ENCODE results near the gene TGOLN2.

Gene TGOLN2

DNA sequence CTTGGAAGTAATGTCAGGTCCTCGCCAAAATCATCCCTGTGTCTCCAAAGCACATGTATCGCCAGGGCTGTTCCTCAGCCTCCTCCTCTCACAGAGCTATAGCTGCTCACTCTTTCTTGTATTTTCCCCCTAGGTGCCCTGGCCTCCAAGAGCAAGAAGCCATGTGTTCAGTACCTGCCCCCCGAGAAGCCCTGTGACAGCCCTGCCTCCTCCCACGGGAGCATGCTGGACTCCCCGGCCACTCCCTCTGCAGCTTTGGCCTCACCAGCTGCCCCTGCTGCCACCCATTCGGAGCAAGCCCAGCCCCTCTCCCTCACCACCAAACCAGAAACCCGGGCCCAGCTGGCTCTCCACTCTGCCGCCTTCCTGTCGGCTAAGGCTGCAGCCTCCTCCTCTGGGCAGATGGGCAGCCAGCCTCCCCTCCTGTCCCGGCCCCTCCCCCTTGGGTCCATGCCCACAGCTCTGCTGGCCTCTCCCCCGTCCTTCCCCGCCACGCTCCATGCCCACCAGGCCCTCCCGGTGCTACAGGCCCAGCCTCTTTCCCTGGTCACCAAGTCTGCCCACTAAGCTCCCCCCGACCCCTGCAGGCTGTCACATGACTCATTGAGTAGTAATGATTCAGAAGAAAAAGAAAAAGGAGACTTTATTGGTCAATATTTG, 18.8 kb downstream of the TGOLN2 start:
- DNase-seq: no peak

DNA sequence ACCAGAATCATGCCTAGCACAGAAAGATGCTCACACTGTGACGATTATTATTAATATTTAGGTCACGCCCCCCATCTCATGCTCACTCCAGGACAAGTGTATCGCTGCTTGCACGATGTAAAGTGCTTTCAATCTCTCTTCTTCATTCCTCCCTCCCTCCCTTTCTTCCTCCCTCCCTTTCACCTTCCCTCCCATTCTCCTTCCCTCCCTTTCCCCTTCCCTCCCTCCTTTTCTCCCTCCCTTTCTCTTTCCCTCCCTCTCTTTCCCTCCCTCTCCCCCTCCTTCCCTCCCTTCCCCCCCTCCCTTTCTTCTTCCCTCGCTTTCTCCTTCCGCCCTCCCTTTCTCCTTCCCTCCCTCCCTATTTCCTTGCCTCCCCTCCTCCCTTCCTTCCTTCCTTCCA, 19.6 kb downstream of the TGOLN2 start:
- DNase-seq: no peak

DNA sequence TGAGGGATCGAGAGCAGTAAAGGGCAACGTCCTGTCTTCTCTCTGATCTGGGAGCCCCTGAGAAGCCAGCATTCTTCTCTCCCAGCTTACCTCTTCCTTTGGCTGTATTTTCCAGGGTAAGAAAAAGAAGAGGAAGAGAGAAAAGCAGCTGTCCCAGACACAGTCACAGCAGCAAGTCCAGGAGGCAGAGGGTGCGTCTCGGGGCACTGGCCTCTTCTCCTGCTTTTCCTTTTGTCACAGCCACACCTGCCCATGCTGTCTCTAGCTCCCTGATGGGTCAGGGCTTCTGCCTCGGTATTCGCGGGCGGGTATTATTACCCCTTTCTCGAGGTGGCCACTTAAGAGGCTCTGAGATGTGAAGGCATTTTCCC, 20.3 kb downstream of the TGOLN2 start:
- no peak for DNase-seq

DNA sequence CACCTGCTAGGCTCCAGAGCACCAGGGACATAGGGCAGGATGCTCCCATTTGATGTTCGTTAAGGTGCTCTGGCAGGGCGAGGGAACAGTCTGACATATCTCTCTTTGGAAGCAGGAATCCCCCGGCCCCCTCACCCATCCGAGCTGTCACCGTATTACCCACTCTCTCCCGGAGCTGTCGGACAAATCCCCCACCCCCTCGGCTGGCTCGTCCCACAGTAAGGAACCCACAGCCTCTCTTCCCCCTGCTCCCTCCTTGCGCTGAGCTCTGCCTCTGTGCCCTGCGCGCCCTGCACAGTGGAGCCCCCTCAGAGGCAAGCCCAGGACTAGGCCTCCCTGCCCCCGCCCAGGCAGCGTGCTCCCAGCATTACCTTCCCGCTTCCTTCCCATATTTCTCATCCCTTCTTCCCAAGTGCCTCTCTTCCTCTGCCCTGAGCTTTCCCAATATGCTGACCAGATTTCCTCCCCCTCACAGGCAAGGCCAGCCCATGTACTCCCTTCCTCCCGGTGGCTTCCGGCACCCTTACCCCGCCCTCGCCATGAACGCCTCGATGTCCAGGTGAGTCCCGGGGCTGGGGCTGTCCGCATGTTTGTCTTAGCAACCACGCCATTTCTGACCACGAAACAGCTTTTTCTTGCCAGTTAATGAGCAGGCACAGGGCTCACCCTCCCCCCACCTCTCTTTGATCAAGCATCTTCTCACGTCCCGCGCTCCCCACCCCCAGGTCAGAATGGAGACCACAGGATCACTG, 23.8 kb downstream of the TGOLN2 start:
- no peak for DNase-seq

DNA sequence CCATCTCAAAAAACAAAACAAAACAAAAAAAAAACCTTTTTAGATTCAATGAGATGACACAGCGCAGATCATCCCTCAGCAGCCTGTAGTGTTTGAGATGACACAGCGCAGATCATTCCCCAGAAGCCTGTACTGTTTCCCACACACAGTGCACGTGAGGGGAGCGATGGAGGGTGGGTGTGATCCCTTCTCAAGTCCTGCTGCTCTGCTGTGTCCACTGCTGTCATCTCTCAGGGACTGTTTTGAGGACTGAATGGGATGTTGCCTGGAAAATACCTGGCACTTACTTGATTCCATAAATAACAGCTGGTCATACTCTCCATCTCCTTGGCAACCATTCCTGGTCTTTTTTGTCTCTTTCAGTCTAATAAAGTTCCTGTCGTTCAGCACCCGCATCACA, 25.7 kb downstream of the TGOLN2 start:
- no peak for DNase-seq

DNA sequence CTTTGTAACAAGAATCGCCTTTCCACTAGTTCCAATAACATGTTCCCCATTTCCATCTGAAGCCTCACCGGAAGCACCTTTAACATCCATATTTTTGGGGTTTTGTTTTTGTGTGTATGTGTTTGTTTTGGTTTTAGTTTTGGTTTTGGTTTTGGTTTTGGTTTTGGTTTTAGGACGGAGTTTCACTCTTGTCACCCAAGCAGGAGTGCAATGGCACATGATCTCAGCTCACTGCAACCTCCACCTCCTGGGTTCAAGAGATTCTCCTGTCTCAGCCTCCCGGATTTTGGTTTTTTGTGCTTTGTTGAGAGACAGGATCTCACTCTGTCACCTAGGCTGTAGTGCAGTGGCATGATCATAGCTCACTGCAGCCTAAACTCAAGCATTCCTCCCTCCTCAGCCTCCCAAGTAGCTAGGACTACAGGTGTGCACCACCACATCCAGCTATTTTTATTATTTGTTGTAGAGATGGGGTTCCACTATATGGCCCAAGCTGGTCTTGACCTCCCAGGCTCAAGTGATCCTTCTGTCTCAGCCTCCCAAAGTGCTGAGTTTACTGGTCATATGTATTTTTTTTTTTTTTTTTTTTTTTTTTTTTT, 36.3 kb downstream of the TGOLN2 start:
- peak in 3 of 6 experiments; percentile 23 to 50 (median 43) for DNase-seq

DNA sequence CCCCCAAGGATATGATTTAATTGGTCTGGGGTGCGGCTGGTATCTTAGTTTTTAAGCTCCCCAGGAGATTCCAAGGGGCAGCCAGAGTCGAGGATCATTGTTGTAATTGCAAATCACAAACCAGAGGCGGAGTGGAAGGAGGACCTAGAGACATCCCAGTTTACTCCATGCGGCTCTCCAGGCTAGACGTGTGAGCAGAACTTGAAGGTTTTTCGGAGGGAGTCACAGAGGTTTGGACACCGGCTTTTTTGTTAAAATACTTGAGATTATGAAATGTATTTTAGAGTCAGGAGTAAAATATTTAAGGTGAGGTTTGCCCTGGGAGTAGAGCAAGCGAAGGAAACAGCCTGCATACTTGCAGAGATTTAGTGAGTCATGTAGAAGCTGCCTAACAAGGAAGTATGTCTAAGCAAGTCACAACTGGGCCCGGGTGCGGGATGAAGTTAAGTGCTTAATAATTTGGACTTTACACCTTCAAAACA, 39.5 kb downstream of the TGOLN2 start:
- no peak for DNase-seq

DNA sequence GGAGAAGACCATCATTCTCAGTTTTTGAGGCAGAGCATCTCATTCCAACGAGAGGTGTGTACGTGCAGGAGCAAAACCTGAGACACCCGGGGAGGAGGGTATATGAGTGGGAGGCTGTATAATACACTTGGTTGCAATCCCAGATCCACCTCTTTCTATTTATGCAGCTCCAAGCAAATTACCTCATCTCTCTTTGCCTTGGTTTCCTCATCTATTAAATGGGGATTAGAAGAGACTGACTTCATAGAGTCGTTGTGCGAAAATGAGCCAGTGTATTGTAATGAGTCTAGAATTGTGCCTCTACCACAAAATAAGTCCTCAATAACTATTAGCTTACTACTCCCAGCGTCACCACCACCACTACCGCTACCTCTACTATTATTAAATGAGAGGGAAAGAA, 40.1 kb downstream of the TGOLN2 start:
- DNase-seq: no peak

DNA sequence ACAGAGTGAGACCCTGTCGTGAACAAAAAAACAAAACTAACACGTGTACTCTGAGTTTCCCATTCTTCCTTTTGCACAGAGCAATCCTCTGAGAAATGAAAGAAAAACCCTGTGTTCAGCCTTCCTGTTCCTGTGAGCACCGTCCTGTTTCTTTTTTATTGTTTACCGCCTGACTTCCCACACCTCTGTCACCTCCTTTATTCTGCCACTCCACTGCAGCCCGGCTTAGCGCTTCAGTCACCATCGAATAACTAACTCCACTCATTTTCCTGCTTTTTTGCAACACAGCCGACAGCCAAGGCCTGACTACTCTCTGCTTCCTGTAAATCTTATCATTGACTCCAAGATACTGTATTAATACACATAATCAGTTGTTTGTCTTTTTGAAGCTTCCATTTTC, 40.9 kb downstream of the TGOLN2 start:
- no peak for DNase-seq

DNA sequence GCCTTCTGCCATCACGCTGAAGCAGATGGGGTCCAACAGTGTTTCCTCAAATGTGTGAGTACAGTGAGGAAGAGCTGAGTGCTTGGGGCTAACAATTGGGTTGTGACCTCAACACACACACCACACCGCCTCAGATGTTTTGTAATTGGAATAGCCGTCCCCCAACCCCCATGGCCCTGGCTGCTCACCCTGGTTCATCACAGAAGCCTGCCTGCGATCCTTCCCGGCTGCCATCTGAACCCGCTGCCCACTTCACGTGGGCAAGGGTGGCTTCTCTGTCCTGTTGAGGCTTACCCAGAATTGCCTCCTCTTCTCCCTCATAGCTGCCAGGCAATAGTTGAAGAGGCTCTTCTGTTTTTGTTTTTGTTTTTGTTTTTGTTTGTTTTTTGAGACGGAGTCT, 44.1 kb downstream of the TGOLN2 start:
- DNase-seq: no peak

DNA sequence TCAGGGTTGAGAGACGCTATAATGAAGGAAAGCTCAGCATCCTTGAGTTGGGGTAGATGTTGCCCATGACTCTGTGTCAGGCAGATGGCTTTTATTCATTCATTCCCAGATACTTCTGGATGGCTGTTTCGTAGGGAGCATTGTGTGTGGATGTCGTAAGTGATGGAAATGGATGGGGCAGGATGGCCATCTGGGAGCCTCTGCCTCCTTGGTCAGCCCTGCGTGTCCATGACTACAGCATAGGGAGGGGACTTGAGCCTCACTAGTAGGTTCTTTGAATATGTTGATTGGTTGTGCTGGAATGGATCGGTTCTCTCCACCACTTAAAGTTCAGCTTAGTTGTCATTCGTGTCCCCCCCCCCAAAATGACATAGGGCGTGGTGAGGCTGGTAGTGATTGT, 44.9 kb downstream of the TGOLN2 start:
- DNase-seq: no peak

DNA sequence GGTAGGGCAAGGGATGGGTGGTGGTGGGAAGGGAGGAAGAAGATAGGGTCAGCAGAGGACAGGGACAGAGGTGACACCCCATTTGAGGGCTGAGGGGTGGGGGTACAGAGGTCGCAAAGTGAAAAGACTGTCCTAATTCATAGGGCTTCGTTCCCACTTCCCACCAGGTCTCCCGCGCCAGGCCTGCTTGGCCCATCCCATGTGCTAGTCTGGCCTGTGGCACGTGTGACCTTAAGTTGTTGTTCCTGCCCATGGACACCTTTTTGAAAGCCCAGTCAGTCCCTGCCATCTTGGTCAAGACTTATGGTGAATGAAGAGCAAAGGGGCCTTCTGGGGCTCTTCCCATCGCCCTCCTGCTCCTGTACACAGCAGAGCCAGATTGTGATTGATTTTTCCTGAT, 46.2 kb downstream of the TGOLN2 start:
- no peak for DNase-seq

DNA sequence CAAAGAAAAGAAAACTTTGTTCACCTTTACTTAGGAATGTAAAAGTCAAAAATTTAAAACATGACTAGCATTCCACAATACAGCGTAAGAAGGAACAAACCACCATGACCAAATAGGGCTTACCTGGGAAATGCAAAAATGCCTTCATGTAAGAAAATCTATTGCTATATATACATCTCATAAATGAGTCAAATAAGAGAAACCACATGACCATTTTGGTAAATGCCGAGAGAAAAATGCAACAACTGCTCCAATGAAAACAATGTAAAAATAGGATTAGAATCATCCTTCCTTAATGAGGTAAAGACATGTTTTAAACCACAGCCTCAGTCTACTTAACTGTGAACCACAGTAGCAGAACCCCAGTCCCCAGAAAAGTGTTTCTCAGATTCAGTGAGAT, 49.4 kb downstream of the TGOLN2 start:
- no peak for DNase-seq

DNA sequence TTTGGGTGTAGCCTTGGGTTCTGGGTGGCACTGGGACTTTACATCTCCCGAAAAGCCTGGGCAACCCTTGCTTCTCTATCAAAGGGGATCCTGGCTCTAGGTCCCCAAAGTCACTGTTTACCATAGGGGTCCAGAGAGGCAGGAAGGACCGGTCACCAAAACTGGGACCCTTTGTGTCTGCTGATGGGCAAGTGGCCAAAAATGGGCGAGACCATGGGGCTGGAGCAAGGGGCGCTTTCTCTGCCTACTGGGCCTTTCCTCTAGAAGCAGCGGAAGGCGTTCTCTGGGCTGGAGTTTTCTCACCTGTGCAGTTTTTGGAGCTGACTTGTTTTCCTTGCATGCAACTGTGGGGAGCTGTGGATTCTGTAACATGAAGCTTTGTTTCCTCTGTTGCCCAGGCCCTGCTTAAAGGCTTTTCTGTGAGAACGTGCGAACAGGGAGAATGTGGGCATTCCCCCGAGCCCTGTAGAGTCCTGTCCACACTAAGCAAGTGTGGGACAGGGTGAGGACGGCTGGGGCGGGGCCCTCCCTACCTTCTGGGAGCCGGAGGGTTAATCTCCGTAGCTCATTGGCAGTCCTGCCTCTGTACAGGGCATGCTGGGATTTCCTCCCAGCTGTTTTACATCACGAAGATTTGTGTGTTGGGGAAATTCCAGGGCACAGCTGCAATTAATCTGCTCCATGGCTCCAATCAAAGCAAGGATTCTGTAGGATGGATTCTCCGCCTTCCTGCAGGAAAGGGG, 50.2 kb downstream of the TGOLN2 start:
- no peak for DNase-seq

DNA sequence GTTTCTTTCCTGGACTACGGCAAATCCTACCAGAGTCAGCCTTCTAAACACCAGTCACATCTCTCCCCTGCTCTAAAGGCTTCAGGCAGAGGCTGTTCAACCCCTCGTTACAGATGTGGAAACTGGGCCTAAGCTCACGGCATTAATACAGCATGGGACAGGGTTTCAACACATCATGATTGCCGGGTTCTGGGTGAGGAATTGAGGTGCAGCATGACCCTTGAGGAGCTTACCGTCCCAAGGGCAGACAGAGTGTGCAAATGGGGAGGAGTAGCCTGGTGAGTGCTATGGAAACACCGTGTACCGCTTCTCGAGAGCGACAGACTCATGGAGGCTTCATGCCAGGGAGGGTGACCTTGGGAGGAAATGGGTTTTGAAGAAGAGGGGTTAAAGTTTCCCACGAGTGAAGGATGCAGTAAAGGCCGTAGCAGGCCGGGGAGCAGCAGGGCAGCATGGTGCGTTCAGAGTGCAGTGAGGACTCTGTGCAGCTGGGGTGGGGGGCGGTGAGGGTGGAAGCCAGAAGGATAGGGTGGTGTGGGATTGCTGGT, 51.1 kb downstream of the TGOLN2 start:
- no peak for DNase-seq

DNA sequence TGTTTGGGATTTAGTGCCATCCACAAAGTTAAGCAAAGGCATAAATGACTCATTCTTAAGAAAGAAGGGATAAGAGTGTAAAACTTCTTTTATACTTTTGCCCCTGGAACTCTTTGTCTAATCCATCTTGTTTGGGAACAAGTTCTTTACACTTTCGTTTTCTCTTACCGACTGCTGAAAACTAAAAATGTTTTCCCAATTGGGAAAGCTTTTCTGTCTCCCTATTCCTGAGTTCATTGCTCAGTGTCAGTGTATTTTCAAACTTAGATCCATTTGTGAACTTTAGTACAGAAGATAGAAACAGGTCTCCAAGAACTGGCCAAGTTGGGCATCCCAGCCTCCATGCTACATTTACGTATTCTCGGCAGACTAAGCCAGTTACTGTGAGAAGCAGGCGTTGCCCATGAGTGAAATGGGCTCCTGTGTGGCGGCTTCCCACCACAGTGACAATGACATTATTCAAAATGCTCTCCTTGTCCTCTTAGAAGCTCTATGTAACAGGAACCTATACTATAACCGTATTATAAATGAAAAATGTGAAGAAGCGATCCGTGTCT, 51.7 kb downstream of the TGOLN2 start:
- DNase-seq: no peak

DNA sequence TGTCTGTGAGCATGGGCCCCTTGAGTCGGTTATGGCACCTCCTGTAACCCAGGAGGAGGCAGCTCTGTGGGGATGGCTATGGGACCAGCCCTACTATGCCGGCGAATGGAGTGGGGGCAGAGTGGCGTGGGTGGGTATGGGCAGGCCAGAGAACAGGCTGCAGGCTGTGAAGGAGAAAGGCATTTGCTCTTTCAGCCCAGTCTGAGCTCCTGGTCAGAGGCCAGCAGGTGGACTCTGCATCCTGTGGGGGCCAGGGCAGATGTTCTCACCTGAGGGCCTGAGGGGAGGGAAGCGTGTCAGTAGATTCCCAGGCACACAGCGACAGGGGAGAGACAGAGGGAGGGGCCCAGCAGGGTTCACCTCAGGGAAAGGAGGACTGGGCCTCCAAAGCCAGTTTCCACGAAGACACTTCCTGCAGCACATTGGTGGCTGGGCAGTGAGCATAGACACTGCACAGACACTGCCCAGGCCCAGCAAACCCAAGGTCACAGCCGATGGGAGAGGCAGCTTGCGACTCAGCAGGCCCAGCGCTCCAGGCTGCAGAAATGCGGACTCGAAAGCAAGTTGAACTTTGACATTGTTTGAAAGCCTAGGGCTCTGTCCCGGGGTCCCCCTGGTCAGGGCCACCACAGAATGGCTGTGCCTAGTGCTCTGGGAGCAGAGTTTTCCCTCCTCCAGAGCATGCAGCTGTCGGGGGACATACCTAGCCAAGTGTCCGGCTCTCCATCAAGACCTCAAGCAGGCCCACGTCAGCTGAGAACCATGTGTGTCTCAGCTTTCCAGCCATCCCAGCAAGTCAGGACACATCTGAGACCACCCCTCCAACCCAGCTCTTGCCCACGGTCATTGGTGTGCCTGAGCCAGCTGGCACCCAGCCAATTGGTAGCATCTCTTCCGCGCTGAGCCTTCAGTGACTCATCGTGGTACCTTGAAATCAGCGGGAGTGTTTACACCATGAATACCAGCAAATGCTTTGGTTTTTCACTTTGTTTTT, 53.8 kb downstream of the TGOLN2 start:
- DNase-seq: no peak

DNA sequence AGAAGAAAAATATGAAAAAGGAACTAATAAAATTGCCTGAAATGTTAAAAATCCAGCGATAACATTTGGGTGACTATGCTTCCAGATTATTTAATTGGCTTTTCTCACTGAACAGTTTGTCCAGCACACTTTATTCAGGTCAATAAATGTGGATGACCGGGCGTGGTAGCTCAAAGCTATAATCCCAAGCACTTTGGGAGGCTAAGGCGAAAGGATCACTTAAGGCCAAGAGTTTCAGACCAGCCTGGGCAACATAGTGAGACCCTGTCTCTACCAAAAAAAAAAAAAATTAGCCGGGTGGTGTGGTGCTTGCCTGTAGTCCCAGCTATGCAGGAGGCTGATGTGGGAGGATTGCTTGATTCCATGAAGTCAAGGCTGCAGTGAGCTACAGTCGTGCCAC, 55.4 kb downstream of the TGOLN2 start:
- no peak for DNase-seq

DNA sequence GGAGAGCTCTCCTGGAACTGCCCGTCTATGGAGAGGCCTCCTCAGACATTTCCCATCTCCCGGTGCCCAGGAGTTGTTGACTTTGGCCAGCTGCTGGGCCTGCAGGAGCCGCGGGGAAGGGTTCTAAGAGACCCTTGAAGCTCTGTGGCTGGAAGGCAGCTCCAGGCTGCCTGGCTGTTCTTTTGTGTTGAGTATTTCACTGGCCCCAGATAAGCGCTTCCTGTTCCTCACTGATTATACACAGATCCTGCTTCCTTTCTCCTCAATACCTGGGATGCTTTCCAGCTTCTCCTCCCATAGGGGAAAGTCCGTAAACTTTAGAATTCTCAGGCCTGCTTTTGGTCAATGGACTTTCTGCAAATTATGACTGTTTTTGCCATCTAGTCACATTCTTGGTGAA, 57.8 kb downstream of the TGOLN2 start:
- DNase-seq: no peak
